ENCODE measurements around the gene PHAF1.

Gene PHAF1

GRCh38 chr16:67109407-67110135 is at the start of gene PHAF1:
Gene PHAF1, plus strand, starts transcription at chr16:67109941. Its CDS starts 235 bp downstream, at chr16:67110176.
- DNase-seq, result peak; percentile 86

GRCh38 chr16:67063008-67063407 is 46.7 kb upstream of the PHAF1 start:
- no peak for DNase-seq

GRCh38 chr16:67068212-67068753 is 41.5 kb upstream of the PHAF1 start:
- DNase-seq, result no peak

GRCh38 chr16:67071476-67072048 is 38.2 kb upstream of the PHAF1 start:
- no peak for DNase-seq

- DNase-seq, result no peak
Observed at GRCh38 chr16:67075331-67075730, 34.4 kb upstream of the PHAF1 start.

GRCh38 chr16:67077871-67078270 is 31.9 kb upstream of the PHAF1 start:
- DNase-seq, result no peak

GRCh38 chr16:67082100-67082499 is 27.6 kb upstream of the PHAF1 start:
- DNase-seq, result no peak

- DNase-seq, result peak; percentile 18
Observed at GRCh38 chr16:67082891-67083290, 26.9 kb upstream of the PHAF1 start.

- DNase-seq, result no peak
Observed at GRCh38 chr16:67084345-67085028, 25.3 kb upstream of the PHAF1 start.

- no peak for DNase-seq
Observed at GRCh38 chr16:67086822-67087221, 22.9 kb upstream of the PHAF1 start.

- DNase-seq, result no peak
Observed at GRCh38 chr16:67087291-67087690, 22.4 kb upstream of the PHAF1 start.

- DNase-seq, result no peak
Observed at GRCh38 chr16:67087803-67088202, 21.9 kb upstream of the PHAF1 start.

GRCh38 chr16:67088551-67088950 is 21.2 kb upstream of the PHAF1 start:
- no peak for DNase-seq

GRCh38 chr16:67089101-67089500 is 20.6 kb upstream of the PHAF1 start:
- DNase-seq, result no peak

- peak; percentile 90 for DNase-seq
Observed at GRCh38 chr16:67091906-67092566, 17.7 kb upstream of the PHAF1 start.

GRCh38 chr16:67093098-67093726 is 16.5 kb upstream of the PHAF1 start:
- DNase-seq, result no peak

GRCh38 chr16:67098599-67098998 is 11.1 kb upstream of the PHAF1 start:
- no peak for DNase-seq

GRCh38 chr16:67100569-67101310 is 9.0 kb upstream of the PHAF1 start:
- no peak for DNase-seq

- peak; percentile 88 for DNase-seq
Observed at GRCh38 chr16:67101311-67102082, 8.2 kb upstream of the PHAF1 start.

GRCh38 chr16:67104061-67104460 is 5.7 kb upstream of the PHAF1 start:
- peak; percentile 23 for DNase-seq

GRCh38 chr16:67104845-67105244 is 4.9 kb upstream of the PHAF1 start:
- no peak for DNase-seq
